CD4-positive, alpha-beta T cell (primary cell): ENCODE measurements around the gene FAM131B. TPM values are rescaled to one million over a fixed set of nuclear protein-coding genes. Genes with fewer than 3 reads are reported as not detected.

Experiments used
- ATAC-seq: fragments of 200-7000 bp; cut with Tn5 transposase; one replicate; pipeline ENCODE4 v1.10.0; 2022; ENCODE audit warnings: mild to moderate bottlenecking; ENCODE audit not compliant: poor library complexity
- CTCF ChIA-PET: fragments of 350-600 bp; sonication (Branson Sonifier 250); formaldehyde crosslinking; loops from one replicate; lab custom pipeline; 2021; ENCODE audit warnings: antibody characterized with exemption, inconsistent platforms; lab: Charles Lee
- POLR2A ChIA-PET: fragments of 350-600 bp; sonication (Branson Sonifier 250); formaldehyde crosslinking; loops from one replicate; lab custom pipeline; 2021; ENCODE audit warnings: antibody characterized with exemption, inconsistent platforms; lab: Charles Lee
- DNase-seq, 14 experiments: peaks; one replicate each; pipeline ENCODE4 v3.0.0-alpha.2; 2013 to 2020; ENCODE audit warnings: mixed read lengths in 2 of 14
- H3K27ac ChIP-seq, 2 donors: one replicate each; pipeline versions ENCODE4 v1.5.1 to v1.7.0; 2013; ENCODE audit warnings: low read length in 2 of 2, low read depth in 1 of 2, mild to moderate bottlenecking in 1 of 2
- H3K27me3 ChIP-seq, 2 experiments: 1 replicate in 1 of 2; 2 replicates in 1 of 2; pipeline versions ENCODE4 v1.6.1 to v1.7.0; 2013; ENCODE audit warnings: low read length in 2 of 2, control low read depth in 1 of 2, mild to moderate bottlenecking in 1 of 2, moderate library complexity in 1 of 2; ENCODE audit not compliant: insufficient read depth in 2 of 2, control insufficient read depth in 1 of 2
- H3K36me3 ChIP-seq: one replicate; pipeline ENCODE4 v1.6.1; 2013; ENCODE audit warnings: low read length, control low read depth; ENCODE audit not compliant: insufficient read depth
- H3K4me1 ChIP-seq: one replicate; pipeline ENCODE4 v1.6.1; 2013; ENCODE audit warnings: low read length, control low read depth; ENCODE audit not compliant: insufficient read depth
- H3K4me3 ChIP-seq: one replicate; pipeline ENCODE4 v1.5.1; 2013; ENCODE audit warnings: mild to moderate bottlenecking, low read length, moderate library complexity
- H3K9me3 ChIP-seq, 2 experiments: 1 replicate in 1 of 2; 2 replicates in 1 of 2; pipeline versions ENCODE4 v1.6.1 to v1.7.0; 2013; ENCODE audit warnings: low read length in 2 of 2, mild to moderate bottlenecking in 2 of 2, control low read depth in 1 of 2, moderate library complexity in 1 of 2; ENCODE audit not compliant: control insufficient read depth in 1 of 2, insufficient read depth in 1 of 2
- H3K27ac Mint-ChIP-seq: one replicate; pipeline ENCODE4 v1.8.0; 2020; ENCODE audit warnings: mixed read lengths
- H3K27me3 Mint-ChIP-seq: one replicate; pipeline ENCODE4 v1.8.0; 2021; ENCODE audit warnings: mixed read lengths
- H3K36me3 Mint-ChIP-seq: one replicate; pipeline ENCODE4 v1.8.0; 2021; ENCODE audit warnings: low read depth, mixed read lengths
- H3K4me1 Mint-ChIP-seq: one replicate; pipeline ENCODE4 v1.8.0; 2021; ENCODE audit warnings: low read depth, mixed read lengths
- H3K4me3 Mint-ChIP-seq: one replicate; pipeline ENCODE4 v1.8.0; 2020; ENCODE audit warnings: mild to moderate bottlenecking, mixed read lengths
- H3K9me3 Mint-ChIP-seq: one replicate; pipeline ENCODE4 v1.8.0; 2020; ENCODE audit warnings: mixed read lengths
- intact Hi-C, 2 experiments: fragments of 100-400 bp; cut with DNase I in 1 of 2; cut with micrococcal nuclease in 1 of 2; formaldehyde crosslinking; loops; one replicate each; pipeline versions ENCODE4 v1.15.1 to v1.9.0; 2023 to 2025; cut with DNase I, micrococcal nuclease
- polyA plus RNA-seq, 2 donors: library from polyadenylated mRNA; unstranded; fragments of 120-200 nt; gene quantifications; one replicate each; pipeline ENCODE4 v1.2.1, GENCODE V29; 2013
- total RNA-seq, 174 experiments: library from RNA in 2 of 174; stranded (reverse) in 2 of 174; gene quantifications; one replicate each; pipeline ENCODE4 v1.2.3 and lab custom pipeline; 2021 to 2026
- TF ChIP-seq, protein P1 (sequence below): fragments of 200-600 bp; IDR thresholded peaks from one replicate; pipeline ENCODE4 v1.8.0; 2022; ENCODE audit warnings: antibody characterized with exemption, mild to moderate bottlenecking

Gene FAM131B
- under 1 TPM in 1 of 2 experiments, not detected in 1; 0.14 TPM for total RNA-seq
- polyA plus RNA-seq (2013, experiment 1 of 2), result 0.30 TPM
- polyA plus RNA-seq (2013, experiment 2 of 2), result 0.50 TPM
- total RNA-seq (lab: John Stamatoyannopoulos, UW), result 0.08 to 9.2 (median 1.4) reads per million in 172 experiments

DNA sequence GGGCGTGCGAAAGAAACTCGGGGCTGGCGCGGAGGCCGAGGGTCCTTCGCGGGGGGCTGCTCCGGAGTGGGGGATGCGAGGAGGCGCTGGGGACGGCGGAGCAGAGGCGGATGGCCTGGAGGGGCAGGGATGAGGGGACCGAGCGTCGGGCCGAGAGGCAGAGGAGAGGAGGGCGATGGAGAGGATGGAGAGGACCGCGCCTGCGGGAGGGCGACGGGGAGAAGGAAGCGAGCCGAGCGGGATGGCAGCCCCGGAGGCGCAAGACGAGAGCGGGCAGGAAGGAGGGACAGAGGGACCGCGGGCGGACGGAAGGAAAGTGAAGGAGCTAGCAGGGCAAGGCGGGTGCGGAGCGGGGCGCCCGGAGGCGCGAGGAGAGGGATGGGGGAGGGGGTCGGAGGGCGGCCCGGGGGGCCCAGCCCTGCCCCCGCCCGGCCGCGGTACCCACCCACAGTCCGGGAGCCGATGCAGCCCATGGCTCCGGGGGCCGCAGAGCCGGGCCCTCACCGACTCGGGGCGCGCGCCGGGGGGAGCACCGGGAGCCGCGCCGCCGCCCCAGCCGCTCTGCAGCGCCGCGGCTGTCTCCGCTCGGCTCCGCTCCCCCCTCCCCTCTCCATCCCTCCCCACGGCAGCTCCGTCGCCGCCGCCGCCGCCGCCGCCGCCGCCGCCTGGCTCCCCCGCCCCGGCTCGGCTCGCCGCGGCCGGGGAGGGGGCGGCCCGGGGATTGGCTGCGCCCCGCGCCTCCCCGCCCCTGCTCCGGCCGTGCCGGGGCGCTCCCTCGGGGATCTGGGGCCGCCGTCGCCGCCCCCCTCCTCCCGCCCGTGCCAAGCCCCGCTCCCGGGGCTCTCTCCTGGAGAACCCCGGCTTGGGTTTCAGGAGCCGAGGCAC is at the start of gene FAM131B:
Gene FAM131B, minus strand, starts transcription at position 583 of the 885 bp plus-strand sequence. Its CDS starts 110 bp downstream, at position 473.
- peak within 1 kb of the TSS; percentile 85 for H3K4me3 Mint-ChIP-seq
- peak; percentile 81 for ATAC-seq
- no peaks in the 10 kb centered on the region for H3K9me3 Mint-ChIP-seq
- POLR2A ChIA-PET, result no interaction called here
- H3K27me3 ChIP-seq, result peaks cover 21 to 27% of the 10 kb centered on the region in 2 experiments
- peak in 8 of 14 experiments; percentile 20 to 76 (median 50) for DNase-seq
- H3K27me3 Mint-ChIP-seq, result peaks cover 54% of the 10 kb centered on the region
- peaks cover 15% of the 10 kb centered on the region for H3K4me1 ChIP-seq
- H3K9me3 ChIP-seq, result no peaks in the 10 kb centered on the region
- intact Hi-C loops, result loop anchor here in 1 of 2 experiments (5.0 kb wide), 1 partner anchor 45 kb away; the partner anchor contains the start of gene EPHA1
- peaks cover 10% of the 10 kb centered on the region for H3K4me1 Mint-ChIP-seq
- H3K36me3 Mint-ChIP-seq, result no peaks in the 10 kb centered on the region
- TF ChIP-seq, protein P1, sequence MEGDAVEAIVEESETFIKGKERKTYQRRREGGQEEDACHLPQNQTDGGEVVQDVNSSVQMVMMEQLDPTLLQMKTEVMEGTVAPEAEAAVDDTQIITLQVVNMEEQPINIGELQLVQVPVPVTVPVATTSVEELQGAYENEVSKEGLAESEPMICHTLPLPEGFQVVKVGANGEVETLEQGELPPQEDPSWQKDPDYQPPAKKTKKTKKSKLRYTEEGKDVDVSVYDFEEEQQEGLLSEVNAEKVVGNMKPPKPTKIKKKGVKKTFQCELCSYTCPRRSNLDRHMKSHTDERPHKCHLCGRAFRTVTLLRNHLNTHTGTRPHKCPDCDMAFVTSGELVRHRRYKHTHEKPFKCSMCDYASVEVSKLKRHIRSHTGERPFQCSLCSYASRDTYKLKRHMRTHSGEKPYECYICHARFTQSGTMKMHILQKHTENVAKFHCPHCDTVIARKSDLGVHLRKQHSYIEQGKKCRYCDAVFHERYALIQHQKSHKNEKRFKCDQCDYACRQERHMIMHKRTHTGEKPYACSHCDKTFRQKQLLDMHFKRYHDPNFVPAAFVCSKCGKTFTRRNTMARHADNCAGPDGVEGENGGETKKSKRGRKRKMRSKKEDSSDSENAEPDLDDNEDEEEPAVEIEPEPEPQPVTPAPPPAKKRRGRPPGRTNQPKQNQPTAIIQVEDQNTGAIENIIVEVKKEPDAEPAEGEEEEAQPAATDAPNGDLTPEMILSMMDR, result no peak
- no peaks in the 10 kb centered on the region for H3K36me3 ChIP-seq
- no peak within 1 kb of the TSS for H3K27ac ChIP-seq
- peak within 1 kb of the TSS; percentile 72 for H3K4me3 ChIP-seq
- CTCF ChIA-PET, result interaction anchor here (0.9 to 1.3 kb wide), 2 partner anchors 17 to 22 kb away, joined by 3 to 4 read pairs; no protein-coding TSS in a partner anchor
- H3K27ac Mint-ChIP-seq, result no peak within 1 kb of the TSS

DNA sequence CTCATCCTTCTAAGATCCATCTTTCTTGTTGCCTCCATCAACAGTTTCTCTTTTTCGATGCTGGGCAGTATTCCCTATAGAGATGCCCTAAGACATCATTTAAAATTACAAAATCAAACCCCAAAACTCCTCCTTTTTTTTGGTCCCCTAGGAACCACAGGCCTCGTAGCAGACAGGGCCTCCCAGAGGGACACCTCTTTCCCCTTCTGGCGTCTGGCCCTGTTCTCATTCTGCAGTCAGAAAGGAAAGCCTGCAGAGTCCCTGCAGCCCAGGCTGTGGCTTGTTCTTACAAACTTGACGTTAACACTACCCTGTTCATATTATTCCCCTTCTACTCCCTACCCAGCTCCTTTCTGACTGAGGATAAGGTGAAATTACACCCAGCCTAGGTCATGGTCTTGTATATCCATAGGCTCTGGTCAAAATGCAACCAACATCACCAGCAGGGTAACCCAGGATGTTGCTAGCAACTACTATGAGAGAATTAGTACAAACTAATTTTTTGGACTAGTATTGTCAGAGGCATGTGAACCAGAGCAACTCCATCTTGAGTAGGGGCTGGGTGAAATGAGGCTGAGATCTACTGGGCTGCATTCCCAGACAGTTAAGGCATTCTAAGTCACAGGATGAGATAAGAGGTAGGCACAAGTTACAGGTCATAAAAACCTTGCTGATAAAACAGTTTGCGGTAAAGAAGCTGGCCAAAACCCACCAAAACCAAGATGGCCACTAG is 49.6 kb upstream of the FAM131B start:
- H3K4me1 Mint-ChIP-seq, result peaks cover 67% of the 10 kb centered on the region
- no peaks in the 10 kb centered on the region for H3K9me3 ChIP-seq
- DNase-seq, result no peak
- no peaks in the 10 kb centered on the region for H3K9me3 Mint-ChIP-seq
- H3K4me3 ChIP-seq, result no peak overlapping the region
- peak overlapping the region; percentile 21 for H3K4me3 Mint-ChIP-seq
- intact Hi-C loops, result no loop called here
- TF ChIP-seq, protein P1, result no peak
- CTCF ChIA-PET, result no interaction called here
- H3K4me1 ChIP-seq, result peaks cover 31% of the 10 kb centered on the region
- no peak for ATAC-seq
- H3K27ac Mint-ChIP-seq, result no peak overlapping the region
- no peak overlapping the region for H3K27ac ChIP-seq
- no peaks in the 10 kb centered on the region for H3K27me3 ChIP-seq
- H3K27me3 Mint-ChIP-seq, result no peaks in the 10 kb centered on the region
- H3K36me3 Mint-ChIP-seq, result peaks cover 30% of the 10 kb centered on the region
- H3K36me3 ChIP-seq, result no peaks in the 10 kb centered on the region
- POLR2A ChIA-PET, result no interaction called here

DNA sequence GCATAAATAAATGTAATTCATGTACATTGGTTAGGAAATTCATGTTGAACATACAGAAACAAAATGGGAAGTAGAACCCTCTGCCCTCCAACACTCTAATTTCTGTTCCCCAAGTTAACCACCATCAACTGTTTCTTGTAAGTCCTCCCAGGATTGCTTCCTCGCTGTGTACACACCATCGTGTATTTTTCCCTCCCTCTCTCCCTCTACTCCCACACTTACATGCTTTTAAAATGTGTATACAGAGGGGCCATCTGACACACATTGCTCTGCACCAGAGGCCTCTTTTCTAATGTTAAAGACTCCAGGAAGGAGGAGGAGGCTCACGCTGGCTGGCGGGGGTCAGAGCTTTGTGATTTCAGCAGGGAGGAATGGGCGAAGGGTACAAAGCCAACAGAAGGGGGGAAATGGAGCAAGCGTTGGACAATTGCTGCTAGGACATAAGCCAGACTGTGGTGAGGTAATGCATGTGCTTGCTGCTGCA is 48.0 kb upstream of the FAM131B start:
- TF ChIP-seq, protein P1, result no peak
- Mint-ChIP-seq H3K9me3 (no peaks in the 10 kb centered on the region), H3K27me3 (no peaks in the 10 kb centered on the region), H3K27ac (peak overlapping the region; percentile 34), H3K4me1 (peaks cover 72% of the 10 kb centered on the region), H3K4me3 (peak overlapping the region; percentile 65), H3K36me3 (peaks cover 31% of the 10 kb centered on the region)
- ChIA-PET POLR2A (interaction anchor here (0.8 kb wide), 1 partner anchor 11 kb away, joined by 4 read pairs; no protein-coding TSS in a partner anchor), CTCF (no interaction called here)
- DNase-seq (no peak), ATAC-seq (no peak)
- intact Hi-C loops, result no loop called here
- H3K4me3 ChIP-seq, result no peak overlapping the region
- peaks cover 6% of the 10 kb centered on the region for H3K36me3 ChIP-seq
- H3K4me1 ChIP-seq, result peaks cover 47% of the 10 kb centered on the region
- no peaks in the 10 kb centered on the region for H3K27me3 ChIP-seq
- H3K27ac ChIP-seq, result no peak overlapping the region
- H3K9me3 ChIP-seq, result no peaks in the 10 kb centered on the region
